ENCODE data around the gene PLB1.

The PLB1 gene

GRCh38 chr2:28452534-28453081, 43.3 kb upstream of the PLB1 start:
- H3K36me3 ChIP-seq (ENCODE audit: control insufficient read depth, low read depth, low read length), result no peaks in the 10 kb centered on the region
- H3K27me3 ChIP-seq (ENCODE audit: control insufficient read depth, insufficient read depth, low read length), result no peaks in the 10 kb centered on the region
- H3K4me1 ChIP-seq (ENCODE audit: control insufficient read depth, low read depth, low read length), result no peaks in the 10 kb centered on the region
- H3K4me3 ChIP-seq (ENCODE audit: low read length), result no peak overlapping the region
- H3K9ac ChIP-seq (ENCODE audit: low read length), result no peak overlapping the region
- no peak overlapping the region for H3K27ac ChIP-seq (ENCODE audit: low read length)
- no peaks in the 10 kb centered on the region for H3K9me3 ChIP-seq (ENCODE audit: control insufficient read depth, low read depth, low read length)

- no peaks in the 10 kb centered on the region for H3K9me3 ChIP-seq (ENCODE audit: control insufficient read depth, low read depth, low read length)
- no peak overlapping the region for H3K27ac ChIP-seq (ENCODE audit: low read length)
- H3K4me1 ChIP-seq (ENCODE audit: control insufficient read depth, low read depth, low read length), result no peaks in the 10 kb centered on the region
- no peak overlapping the region for H3K4me3 ChIP-seq (ENCODE audit: low read length)
- H3K9ac ChIP-seq (ENCODE audit: low read length), result no peak overlapping the region
- no peaks in the 10 kb centered on the region for H3K36me3 ChIP-seq (ENCODE audit: control insufficient read depth, low read depth, low read length)
- no peaks in the 10 kb centered on the region for H3K27me3 ChIP-seq (ENCODE audit: control insufficient read depth, insufficient read depth, low read length)
Observed at GRCh38 chr2:28453396-28453795, 42.5 kb upstream of the PLB1 start.

GRCh38 chr2:28454016-28454930, 41.6 kb upstream of the PLB1 start:
- Histone ChIP-seq H3K4me3 (ENCODE audit: low read length) (no peak overlapping the region), H3K27ac (ENCODE audit: low read length) (no peak overlapping the region), H3K4me1 (ENCODE audit: control insufficient read depth, low read depth, low read length) (no peaks in the 10 kb centered on the region), H3K9me3 (ENCODE audit: control insufficient read depth, low read depth, low read length) (no peaks in the 10 kb centered on the region), H3K36me3 (ENCODE audit: control insufficient read depth, low read depth, low read length) (no peaks in the 10 kb centered on the region), H3K9ac (ENCODE audit: low read length) (no peak overlapping the region), H3K27me3 (ENCODE audit: control insufficient read depth, insufficient read depth, low read length) (no peaks in the 10 kb centered on the region)

GRCh38 chr2:28457237-28457636, 38.6 kb upstream of the PLB1 start:
- H3K27me3 ChIP-seq (ENCODE audit: control insufficient read depth, insufficient read depth, low read length), result no peaks in the 10 kb centered on the region
- H3K9me3 ChIP-seq (ENCODE audit: control insufficient read depth, low read depth, low read length), result no peaks in the 10 kb centered on the region
- no peak overlapping the region for H3K4me3 ChIP-seq (ENCODE audit: low read length)
- no peaks in the 10 kb centered on the region for H3K36me3 ChIP-seq (ENCODE audit: control insufficient read depth, low read depth, low read length)
- no peaks in the 10 kb centered on the region for H3K4me1 ChIP-seq (ENCODE audit: control insufficient read depth, low read depth, low read length)
- no peak overlapping the region for H3K9ac ChIP-seq (ENCODE audit: low read length)
- no peak overlapping the region for H3K27ac ChIP-seq (ENCODE audit: low read length)

GRCh38 chr2:28461056-28461455, 34.8 kb upstream of the PLB1 start:
- no peak overlapping the region for H3K4me3 ChIP-seq (ENCODE audit: low read length)
- H3K9me3 ChIP-seq (ENCODE audit: control insufficient read depth, low read depth, low read length), result no peaks in the 10 kb centered on the region
- no peak overlapping the region for H3K27ac ChIP-seq (ENCODE audit: low read length)

GRCh38 chr2:28462122-28462521, 33.7 kb upstream of the PLB1 start:
- Histone ChIP-seq H3K9me3 (ENCODE audit: control insufficient read depth, low read depth, low read length) (no peaks in the 10 kb centered on the region), H3K4me3 (ENCODE audit: low read length) (no peak overlapping the region), H3K27ac (ENCODE audit: low read length) (no peak overlapping the region), H3K4me1 (ENCODE audit: control insufficient read depth, low read depth, low read length) (no peaks in the 10 kb centered on the region), H3K36me3 (ENCODE audit: control insufficient read depth, low read depth, low read length) (no peaks in the 10 kb centered on the region), H3K27me3 (ENCODE audit: control insufficient read depth, insufficient read depth, low read length) (no peaks in the 10 kb centered on the region), H3K9ac (ENCODE audit: low read length) (no peak overlapping the region)

More at GRCh38 chr2:28461056-28461455, 34.8 kb upstream of the PLB1 start:
- Histone ChIP-seq H3K9ac (ENCODE audit: low read length) (no peak overlapping the region), H3K27me3 (ENCODE audit: control insufficient read depth, insufficient read depth, low read length) (no peaks in the 10 kb centered on the region), H3K4me1 (ENCODE audit: control insufficient read depth, low read depth, low read length) (no peaks in the 10 kb centered on the region), H3K36me3 (ENCODE audit: control insufficient read depth, low read depth, low read length) (no peaks in the 10 kb centered on the region)

- no peaks in the 10 kb centered on the region for H3K36me3 ChIP-seq (ENCODE audit: control insufficient read depth, low read depth, low read length)
- no peaks in the 10 kb centered on the region for H3K27me3 ChIP-seq (ENCODE audit: control insufficient read depth, insufficient read depth, low read length)
- H3K4me3 ChIP-seq (ENCODE audit: low read length), result no peak overlapping the region
- H3K9me3 ChIP-seq (ENCODE audit: control insufficient read depth, low read depth, low read length), result no peaks in the 10 kb centered on the region
- no peak overlapping the region for H3K27ac ChIP-seq (ENCODE audit: low read length)
- H3K9ac ChIP-seq (ENCODE audit: low read length), result no peak overlapping the region
- no peaks in the 10 kb centered on the region for H3K4me1 ChIP-seq (ENCODE audit: control insufficient read depth, low read depth, low read length)
Observed at GRCh38 chr2:28463211-28463816, 32.5 kb upstream of the PLB1 start.

GRCh38 chr2:28463893-28464292, 32.0 kb upstream of the PLB1 start:
- H3K27me3 ChIP-seq (ENCODE audit: control insufficient read depth, insufficient read depth, low read length), result no peaks in the 10 kb centered on the region
- no peak overlapping the region for H3K4me3 ChIP-seq (ENCODE audit: low read length)
- H3K36me3 ChIP-seq (ENCODE audit: control insufficient read depth, low read depth, low read length), result no peaks in the 10 kb centered on the region
- H3K9me3 ChIP-seq (ENCODE audit: control insufficient read depth, low read depth, low read length), result no peaks in the 10 kb centered on the region
- H3K27ac ChIP-seq (ENCODE audit: low read length), result no peak overlapping the region
- no peak overlapping the region for H3K9ac ChIP-seq (ENCODE audit: low read length)
- H3K4me1 ChIP-seq (ENCODE audit: control insufficient read depth, low read depth, low read length), result no peaks in the 10 kb centered on the region

GRCh38 chr2:28465148-28465885, 30.5 kb upstream of the PLB1 start:
- H3K27me3 ChIP-seq (ENCODE audit: control insufficient read depth, insufficient read depth, low read length), result no peaks in the 10 kb centered on the region
- H3K9me3 ChIP-seq (ENCODE audit: control insufficient read depth, low read depth, low read length), result no peaks in the 10 kb centered on the region

GRCh38 chr2:28469304-28469703, 26.6 kb upstream of the PLB1 start:
- H3K9ac ChIP-seq (ENCODE audit: low read length), result no peak overlapping the region

More at GRCh38 chr2:28465148-28465885, 30.5 kb upstream of the PLB1 start:
- no peak overlapping the region for H3K4me3 ChIP-seq (ENCODE audit: low read length)
- H3K9ac ChIP-seq (ENCODE audit: low read length), result no peak overlapping the region
- no peaks in the 10 kb centered on the region for H3K36me3 ChIP-seq (ENCODE audit: control insufficient read depth, low read depth, low read length)
- H3K27ac ChIP-seq (ENCODE audit: low read length), result no peak overlapping the region
- H3K4me1 ChIP-seq (ENCODE audit: control insufficient read depth, low read depth, low read length), result no peaks in the 10 kb centered on the region

GRCh38 chr2:28469947-28470535, 25.8 kb upstream of the PLB1 start:
- H3K27ac ChIP-seq (ENCODE audit: low read length), result no peak overlapping the region
- no peaks in the 10 kb centered on the region for H3K9me3 ChIP-seq (ENCODE audit: control insufficient read depth, low read depth, low read length)
- H3K9ac ChIP-seq (ENCODE audit: low read length), result no peak overlapping the region

More at GRCh38 chr2:28469304-28469703, 26.6 kb upstream of the PLB1 start:
- Histone ChIP-seq H3K27me3 (ENCODE audit: control insufficient read depth, insufficient read depth, low read length) (no peaks in the 10 kb centered on the region), H3K4me3 (ENCODE audit: low read length) (no peak overlapping the region), H3K4me1 (ENCODE audit: control insufficient read depth, low read depth, low read length) (no peaks in the 10 kb centered on the region), H3K27ac (ENCODE audit: low read length) (no peak overlapping the region), H3K36me3 (ENCODE audit: control insufficient read depth, low read depth, low read length) (no peaks in the 10 kb centered on the region), H3K9me3 (ENCODE audit: control insufficient read depth, low read depth, low read length) (no peaks in the 10 kb centered on the region)

More at GRCh38 chr2:28469947-28470535, 25.8 kb upstream of the PLB1 start:
- Histone ChIP-seq H3K36me3 (ENCODE audit: control insufficient read depth, low read depth, low read length) (no peaks in the 10 kb centered on the region), H3K4me3 (ENCODE audit: low read length) (no peak overlapping the region), H3K27me3 (ENCODE audit: control insufficient read depth, insufficient read depth, low read length) (no peaks in the 10 kb centered on the region), H3K4me1 (ENCODE audit: control insufficient read depth, low read depth, low read length) (no peaks in the 10 kb centered on the region)

Measured in iPS-18a (cell line).